ENCODE data around the gene ART4. TPM values are rescaled to one million over a fixed set of nuclear protein-coding genes. Genes with fewer than 3 reads are reported as not detected.

Gene ART4
- total and polyA plus RNA-seq, 4 donors: 10.5 to 40.7 (median 22.2) TPM

DNA sequence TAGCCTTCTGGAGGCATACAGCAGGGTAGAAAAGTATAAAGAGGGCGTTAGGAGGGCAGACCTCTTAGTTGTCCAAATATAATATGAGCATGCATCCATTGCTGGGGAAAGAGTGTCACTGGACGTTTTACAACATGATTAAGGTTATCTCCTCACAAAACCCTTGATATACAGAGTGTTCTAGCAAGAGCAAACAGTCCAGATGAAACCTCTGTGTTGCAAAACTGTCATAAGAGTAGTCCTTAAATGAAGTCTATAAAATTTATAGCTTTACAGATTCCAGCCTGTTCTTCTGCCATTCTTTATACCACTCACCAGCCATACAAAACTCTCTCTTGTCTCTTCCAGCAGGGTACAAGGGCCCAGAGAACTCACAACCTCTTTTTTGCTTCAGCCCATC, 61.8 kb downstream of the ART4 start (continued):
- TF ChIP-seq HNF4A (conservative IDR thresholded peaks at IDR 0.05): no peak
- no peak for TF ChIP-seq RXRA (IDR thresholded peaks at IDR 0.05)
- TF ChIP-seq, protein P1, sequence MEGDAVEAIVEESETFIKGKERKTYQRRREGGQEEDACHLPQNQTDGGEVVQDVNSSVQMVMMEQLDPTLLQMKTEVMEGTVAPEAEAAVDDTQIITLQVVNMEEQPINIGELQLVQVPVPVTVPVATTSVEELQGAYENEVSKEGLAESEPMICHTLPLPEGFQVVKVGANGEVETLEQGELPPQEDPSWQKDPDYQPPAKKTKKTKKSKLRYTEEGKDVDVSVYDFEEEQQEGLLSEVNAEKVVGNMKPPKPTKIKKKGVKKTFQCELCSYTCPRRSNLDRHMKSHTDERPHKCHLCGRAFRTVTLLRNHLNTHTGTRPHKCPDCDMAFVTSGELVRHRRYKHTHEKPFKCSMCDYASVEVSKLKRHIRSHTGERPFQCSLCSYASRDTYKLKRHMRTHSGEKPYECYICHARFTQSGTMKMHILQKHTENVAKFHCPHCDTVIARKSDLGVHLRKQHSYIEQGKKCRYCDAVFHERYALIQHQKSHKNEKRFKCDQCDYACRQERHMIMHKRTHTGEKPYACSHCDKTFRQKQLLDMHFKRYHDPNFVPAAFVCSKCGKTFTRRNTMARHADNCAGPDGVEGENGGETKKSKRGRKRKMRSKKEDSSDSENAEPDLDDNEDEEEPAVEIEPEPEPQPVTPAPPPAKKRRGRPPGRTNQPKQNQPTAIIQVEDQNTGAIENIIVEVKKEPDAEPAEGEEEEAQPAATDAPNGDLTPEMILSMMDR (IDR thresholded peaks at IDR 0.05; ENCODE audit: low read depth, low read length, missing input control): no peak
- no peak for TF ChIP-seq NR2F2 (IDR thresholded peaks at IDR 0.05)
- TF ChIP-seq SP1 (IDR thresholded peaks at IDR 0.05): no peak
- TF ChIP-seq RAD21 (IDR thresholded peaks at IDR 0.05): no peak
- no peak for TF ChIP-seq HNF4G (IDR thresholded peaks at IDR 0.05)
- TF ChIP-seq YY1 (IDR thresholded peaks at IDR 0.05): no peak
- no peak for TF ChIP-seq GABPA (IDR thresholded peaks at IDR 0.05 in 1 of 2, conservative IDR thresholded peaks at IDR 0.05 in 1 of 2)

DNA sequence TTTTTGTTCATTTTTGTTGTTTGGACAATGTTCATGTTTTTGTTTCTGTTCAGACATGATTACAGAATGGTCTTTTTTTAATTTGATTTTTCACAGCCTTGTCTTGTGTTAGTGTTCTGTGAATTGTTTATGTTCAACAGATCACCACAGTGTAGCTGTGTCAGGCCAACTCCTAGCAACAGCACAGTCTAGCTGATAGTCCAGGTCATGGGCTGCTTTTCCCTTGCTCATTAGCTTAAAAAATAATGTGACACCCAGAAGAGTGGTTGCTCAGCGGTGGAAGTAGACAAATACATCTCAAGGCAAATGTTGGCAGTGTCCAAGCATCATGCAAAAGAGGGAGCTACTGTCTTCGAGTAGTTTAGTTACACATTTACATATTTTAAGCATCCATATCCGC, 62.5 kb downstream of the ART4 start:
- Histone ChIP-seq H3K9ac (ENCODE audit: low read depth in 1 of 2, low read length in 2 of 2) (no peak overlapping the region), H3K4me3 (ENCODE audit: low read depth in 1 of 3, low read length in 3 of 3) (no peak overlapping the region), H3K27ac (ENCODE audit: low read depth in 1 of 2, low read length in 2 of 2) (no peak overlapping the region), H3K4me1 (ENCODE audit: control insufficient read depth in 4 of 4, insufficient read depth in 4 of 4, low read length in 3 of 4) (peaks cover 0 to under 1% (median 0%) of the 10 kb centered on the region in 4 donors), H3K9me3 (ENCODE audit: control insufficient read depth in 4 of 4, low read length in 3 of 4) (no peaks in the 10 kb centered on the region), H3K36me3 (ENCODE audit: control insufficient read depth in 4 of 4, insufficient read depth in 3 of 4, low read depth in 1 of 4, low read length in 3 of 4) (peaks cover 1 to 9% (median 3%) of the 10 kb centered on the region in 4 donors), H3K27me3 (ENCODE audit: control insufficient read depth in 4 of 4, insufficient read depth in 4 of 4, low read length in 3 of 4) (no peaks in the 10 kb centered on the region)
- no peak for TF ChIP-seq GABPA (IDR thresholded peaks at IDR 0.05 in 1 of 2, conservative IDR thresholded peaks at IDR 0.05 in 1 of 2)
- TF ChIP-seq, protein P1 (IDR thresholded peaks at IDR 0.05; ENCODE audit: low read depth, low read length, missing input control): no peak
- DNase-seq (ENCODE audit: low spot score): no peak
- WGBS: 87% methylated on average over 3 of the region's 3 CpGs

DNA sequence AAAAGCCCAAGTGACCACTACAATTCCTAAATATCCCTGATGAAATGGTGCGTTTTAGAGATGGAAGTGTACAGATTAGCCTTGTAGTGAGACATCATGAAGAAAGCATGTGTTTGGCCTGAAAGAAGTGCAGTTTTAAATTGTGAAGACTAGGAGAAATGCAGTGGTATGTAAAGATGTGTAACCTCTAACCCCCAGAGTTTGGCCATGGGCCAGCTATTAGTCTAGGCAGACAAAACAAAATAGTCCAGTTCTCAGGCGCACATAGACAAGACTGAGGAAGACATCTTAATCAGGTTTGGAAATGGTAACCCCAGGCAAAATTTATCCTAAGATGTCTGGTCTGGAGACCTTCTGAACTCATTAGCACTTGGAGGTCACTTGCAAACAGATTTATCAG, 63.5 kb downstream of the ART4 start:
- TF ChIP-seq HNF4A (conservative IDR thresholded peaks at IDR 0.05): no peak
- TF ChIP-seq, protein P2, sequence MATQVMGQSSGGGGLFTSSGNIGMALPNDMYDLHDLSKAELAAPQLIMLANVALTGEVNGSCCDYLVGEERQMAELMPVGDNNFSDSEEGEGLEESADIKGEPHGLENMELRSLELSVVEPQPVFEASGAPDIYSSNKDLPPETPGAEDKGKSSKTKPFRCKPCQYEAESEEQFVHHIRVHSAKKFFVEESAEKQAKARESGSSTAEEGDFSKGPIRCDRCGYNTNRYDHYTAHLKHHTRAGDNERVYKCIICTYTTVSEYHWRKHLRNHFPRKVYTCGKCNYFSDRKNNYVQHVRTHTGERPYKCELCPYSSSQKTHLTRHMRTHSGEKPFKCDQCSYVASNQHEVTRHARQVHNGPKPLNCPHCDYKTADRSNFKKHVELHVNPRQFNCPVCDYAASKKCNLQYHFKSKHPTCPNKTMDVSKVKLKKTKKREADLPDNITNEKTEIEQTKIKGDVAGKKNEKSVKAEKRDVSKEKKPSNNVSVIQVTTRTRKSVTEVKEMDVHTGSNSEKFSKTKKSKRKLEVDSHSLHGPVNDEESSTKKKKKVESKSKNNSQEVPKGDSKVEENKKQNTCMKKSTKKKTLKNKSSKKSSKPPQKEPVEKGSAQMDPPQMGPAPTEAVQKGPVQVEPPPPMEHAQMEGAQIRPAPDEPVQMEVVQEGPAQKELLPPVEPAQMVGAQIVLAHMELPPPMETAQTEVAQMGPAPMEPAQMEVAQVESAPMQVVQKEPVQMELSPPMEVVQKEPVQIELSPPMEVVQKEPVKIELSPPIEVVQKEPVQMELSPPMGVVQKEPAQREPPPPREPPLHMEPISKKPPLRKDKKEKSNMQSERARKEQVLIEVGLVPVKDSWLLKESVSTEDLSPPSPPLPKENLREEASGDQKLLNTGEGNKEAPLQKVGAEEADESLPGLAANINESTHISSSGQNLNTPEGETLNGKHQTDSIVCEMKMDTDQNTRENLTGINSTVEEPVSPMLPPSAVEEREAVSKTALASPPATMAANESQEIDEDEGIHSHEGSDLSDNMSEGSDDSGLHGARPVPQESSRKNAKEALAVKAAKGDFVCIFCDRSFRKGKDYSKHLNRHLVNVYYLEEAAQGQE (IDR thresholded peaks at IDR 0.05): no peak
- no peak for TF ChIP-seq EGR1 (IDR thresholded peaks at IDR 0.05; ENCODE audit: low read depth in 2 of 2)
- no peak for TF ChIP-seq RAD21 (IDR thresholded peaks at IDR 0.05)
- TF ChIP-seq FOXA1 (IDR thresholded peaks at IDR 0.05): no peak
- no peak for TF ChIP-seq NR2F2 (IDR thresholded peaks at IDR 0.05)
- TF ChIP-seq, protein P3, sequence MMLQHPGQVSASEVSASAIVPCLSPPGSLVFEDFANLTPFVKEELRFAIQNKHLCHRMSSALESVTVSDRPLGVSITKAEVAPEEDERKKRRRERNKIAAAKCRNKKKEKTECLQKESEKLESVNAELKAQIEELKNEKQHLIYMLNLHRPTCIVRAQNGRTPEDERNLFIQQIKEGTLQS (IDR thresholded peaks at IDR 0.05): no peak
- no peak for TF ChIP-seq RXRA (IDR thresholded peaks at IDR 0.05)
- TF ChIP-seq FOXA2 (IDR thresholded peaks at IDR 0.05): no peak
- no peak for TF ChIP-seq YY1 (IDR thresholded peaks at IDR 0.05)
- TF ChIP-seq, protein P4, sequence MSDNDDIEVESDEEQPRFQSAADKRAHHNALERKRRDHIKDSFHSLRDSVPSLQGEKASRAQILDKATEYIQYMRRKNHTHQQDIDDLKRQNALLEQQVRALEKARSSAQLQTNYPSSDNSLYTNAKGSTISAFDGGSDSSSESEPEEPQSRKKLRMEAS (IDR thresholded peaks at IDR 0.05): no peak
- Histone ChIP-seq H3K27me3 (ENCODE audit: control insufficient read depth in 4 of 4, insufficient read depth in 4 of 4, low read length in 3 of 4) (no peaks in the 10 kb centered on the region), H3K27ac (ENCODE audit: low read depth in 1 of 2, low read length in 2 of 2) (no peak overlapping the region), H3K4me3 (ENCODE audit: low read depth in 1 of 3, low read length in 3 of 3) (no peak overlapping the region), H3K36me3 (ENCODE audit: control insufficient read depth in 4 of 4, insufficient read depth in 3 of 4, low read depth in 1 of 4, low read length in 3 of 4) (peaks cover 0 to 1% (median under 1%) of the 10 kb centered on the region in 4 donors), H3K9me3 (ENCODE audit: control insufficient read depth in 4 of 4, low read length in 3 of 4) (no peaks in the 10 kb centered on the region), H3K9ac (ENCODE audit: low read depth in 1 of 2, low read length in 2 of 2) (no peak overlapping the region), H3K4me1 (ENCODE audit: control insufficient read depth in 4 of 4, insufficient read depth in 4 of 4, low read length in 3 of 4) (peaks cover 0 to 11% (median 0%) of the 10 kb centered on the region in 4 donors)
- no peak for DNase-seq (ENCODE audit: low spot score)
- 92% methylated on average over 2 of the region's 2 CpGs for WGBS
